Activated T-cell treated with anti-CD3 and anti-CD28 coated beads, Interleukin-2, amount 50 U/mL, for 72 hours (primary cell): Measurements from ENCODE around the gene KDM5B. TPM values are rescaled to one million over a fixed set of nuclear protein-coding genes. Genes with fewer than 3 reads are reported as not detected.
"Not testable (repeated sequence)": the region's sequence is repeated elsewhere in the genome, so short reads cannot be mapped to it uniquely, and the experiment has no call there.

ENCODE experiments used
- ATAC-seq, 2 donors: fragments of 150-1000 bp; cut with Tn5 transposase; replicated peaks in 1 of 2; 2 replicates each; pipeline ENCODE4 v1.10.0; 2021; ENCODE audit warnings: moderate library complexity in 2 of 2, mild to moderate bottlenecking in 1 of 2
- DNase-seq, 2 donors: peaks; one replicate each; pipeline ENCODE4 v3.0.0; 2021 to 2022; ENCODE audit warnings: mixed read lengths in 1 of 2
- H3K27ac Mint-ChIP-seq: one replicate; pipeline ENCODE4 v1.8.0; 2022; ENCODE audit warnings: mild to moderate bottlenecking, moderate library complexity, mixed read lengths
- H3K27me3 Mint-ChIP-seq: one replicate; pipeline ENCODE4 v1.8.0; 2022; ENCODE audit warnings: low read depth, mixed read lengths
- H3K36me3 Mint-ChIP-seq, 2 donors: one replicate each; pipeline ENCODE4 v1.8.0; 2022; ENCODE audit warnings: mixed read lengths in 2 of 2, mild to moderate bottlenecking in 1 of 2; ENCODE audit not compliant: insufficient read depth in 2 of 2
- H3K4me1 Mint-ChIP-seq: one replicate; pipeline ENCODE4 v1.8.0; 2022; ENCODE audit warnings: low read depth, mixed read lengths
- H3K4me3 Mint-ChIP-seq, 2 donors: one replicate each; pipeline ENCODE4 v1.8.0; 2022; ENCODE audit warnings: mild to moderate bottlenecking in 2 of 2, mixed read lengths in 2 of 2, moderate library complexity in 2 of 2
- H3K9me3 Mint-ChIP-seq, 2 donors: one replicate each; pipeline ENCODE4 v1.8.0; 2022; ENCODE audit warnings: mixed read lengths in 2 of 2
- total RNA-seq, 2 donors: library from RNA; stranded (reverse); gene quantifications; one replicate each; pipeline ENCODE4 v1.2.3, GENCODE V29; 2022

Gene KDM5B
- total RNA-seq, 2 donors from 2014 or later: 47.0 to 53.6 TPM

DNA sequence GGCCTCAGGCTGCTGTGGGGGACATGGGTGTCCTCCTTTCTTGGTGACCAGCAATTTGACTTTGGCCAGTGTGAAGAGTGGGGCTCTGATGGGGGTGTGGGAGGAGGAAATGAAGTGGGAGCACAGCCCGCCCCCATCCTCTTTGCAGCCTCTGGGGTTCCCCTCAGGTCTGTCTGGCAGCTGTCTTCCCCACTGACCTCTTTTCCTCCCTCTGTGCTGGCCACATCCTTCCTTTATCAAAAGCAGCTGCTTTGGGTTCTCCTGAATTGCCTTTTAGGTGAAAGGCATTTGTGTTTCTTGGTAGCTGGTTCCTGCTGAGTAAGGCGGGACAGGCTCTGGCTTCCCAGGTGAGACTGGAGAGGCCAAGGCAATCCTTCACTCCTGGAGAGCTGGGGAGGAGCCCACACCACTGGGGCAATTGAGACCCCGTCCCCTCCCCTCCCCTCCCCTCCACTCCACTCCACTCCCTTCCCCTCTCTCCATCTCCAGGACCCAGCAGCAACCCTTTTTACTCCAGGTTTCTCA is 27.4 kb upstream of the KDM5B start:
- H3K36me3 Mint-ChIP-seq: no peaks in the 10 kb centered on the region
- DNase-seq (peak; percentile 24 to 30), ATAC-seq (peak; percentile 65 to 79)
- no peak overlapping the region for H3K27ac Mint-ChIP-seq
- peaks cover 40% of the 10 kb centered on the region for H3K4me1 Mint-ChIP-seq
- H3K27me3 Mint-ChIP-seq: peaks cover 6% of the 10 kb centered on the region
- no peaks in the 10 kb centered on the region for H3K9me3 Mint-ChIP-seq
- H3K4me3 Mint-ChIP-seq: peak overlapping the region; percentile 39 to 66

DNA sequence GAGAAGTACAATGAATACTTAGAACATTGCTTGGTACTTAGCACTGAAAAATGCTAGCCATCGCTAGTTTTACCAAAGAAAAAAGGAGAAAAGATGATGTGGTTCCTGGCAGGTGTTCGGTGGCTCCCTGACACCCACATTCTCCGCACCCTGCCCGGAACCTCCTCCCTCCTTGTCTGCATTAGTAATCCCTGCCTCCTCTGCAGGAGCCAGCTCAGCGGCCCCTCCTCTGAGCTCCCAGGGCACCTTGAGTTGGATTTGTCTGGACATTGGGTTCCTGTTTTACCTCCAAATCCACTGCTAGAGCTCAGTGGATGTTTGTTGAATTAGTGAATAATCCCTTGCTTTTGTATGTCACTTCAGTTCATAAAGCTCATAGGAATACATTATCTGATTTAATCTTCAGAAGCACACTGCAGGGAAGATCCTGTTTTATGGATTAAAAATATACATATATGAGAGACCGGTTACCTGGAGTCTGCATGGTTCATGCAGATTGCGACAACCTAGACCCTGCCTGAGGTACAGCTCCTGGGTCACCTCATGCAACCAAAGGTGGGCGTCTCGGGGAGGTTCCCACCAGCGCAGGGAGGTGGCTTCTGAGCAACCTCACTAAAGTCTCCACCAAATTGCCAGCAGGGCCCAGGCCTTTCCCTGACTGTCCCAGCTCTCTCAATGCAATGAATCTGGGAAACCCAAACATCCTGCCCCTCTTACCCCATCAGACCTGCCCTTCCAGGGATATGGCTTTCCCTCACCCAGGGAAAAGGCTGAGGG is 26.7 kb upstream of the KDM5B start:
- peak overlapping the region; percentile 39 to 50 for H3K4me3 Mint-ChIP-seq
- DNase-seq (peak; percentile 26 to 34), ATAC-seq (peak; percentile 76 to 77)
- no peaks in the 10 kb centered on the region for H3K9me3 Mint-ChIP-seq
- peaks cover 40% of the 10 kb centered on the region for H3K4me1 Mint-ChIP-seq
- peak overlapping the region; percentile 17 for H3K27ac Mint-ChIP-seq
- H3K27me3 Mint-ChIP-seq: peaks cover 6% of the 10 kb centered on the region
- no peaks in the 10 kb centered on the region for H3K36me3 Mint-ChIP-seq

DNA sequence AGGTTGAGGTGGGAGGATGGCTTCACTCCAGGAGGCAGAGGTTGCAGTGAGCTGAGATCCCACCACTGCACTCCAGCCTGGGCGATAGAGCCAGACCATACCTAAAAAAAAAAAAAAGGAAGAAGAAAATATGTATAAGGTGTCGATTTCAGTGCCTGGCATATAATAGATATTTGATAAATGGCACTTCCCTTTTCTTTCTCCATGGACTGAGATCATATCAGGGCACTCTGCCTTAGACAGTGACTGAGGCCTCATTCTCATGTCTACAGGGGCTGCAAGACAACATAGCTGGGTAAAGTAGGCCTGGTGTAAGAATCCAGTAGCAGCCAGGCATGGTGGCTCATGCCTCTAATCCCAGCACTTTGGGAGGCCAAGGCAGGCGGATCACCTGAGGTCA is 23.7 kb upstream of the KDM5B start:
- Mint-ChIP-seq H3K27me3 (peaks cover under 1% of the 10 kb centered on the region), H3K9me3 (no peaks in the 10 kb centered on the region), H3K4me1 (peaks cover 29% of the 10 kb centered on the region), H3K36me3 (no peaks in the 10 kb centered on the region), H3K27ac (no peak overlapping the region), H3K4me3 (no peak overlapping the region)
- ATAC-seq (no peak), DNase-seq (no peak)

DNA sequence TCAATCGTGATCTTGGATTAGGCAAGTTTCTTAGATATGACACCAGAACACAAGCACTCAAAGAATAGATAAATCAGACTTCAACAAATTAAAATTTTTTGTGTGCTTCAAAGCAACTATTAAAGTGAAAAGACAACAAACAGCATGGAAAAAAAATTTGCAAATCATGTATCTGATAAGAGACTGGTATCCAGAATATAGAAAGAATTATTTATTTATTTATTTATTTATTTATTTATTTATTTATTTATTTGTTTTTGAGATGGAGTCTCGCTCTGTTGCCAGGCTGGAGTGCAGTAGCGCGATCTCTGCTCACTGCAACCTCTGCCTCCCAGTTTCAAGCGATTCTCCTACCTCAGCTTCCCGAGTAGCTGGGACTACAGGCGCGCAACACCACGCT is 21.0 kb upstream of the KDM5B start:
- H3K9me3 Mint-ChIP-seq, H3K27ac Mint-ChIP-seq, ATAC-seq, H3K36me3 Mint-ChIP-seq, H3K4me1 Mint-ChIP-seq, DNase-seq, H3K4me3 Mint-ChIP-seq, H3K27me3 Mint-ChIP-seq: not testable (repeated sequence)

DNA sequence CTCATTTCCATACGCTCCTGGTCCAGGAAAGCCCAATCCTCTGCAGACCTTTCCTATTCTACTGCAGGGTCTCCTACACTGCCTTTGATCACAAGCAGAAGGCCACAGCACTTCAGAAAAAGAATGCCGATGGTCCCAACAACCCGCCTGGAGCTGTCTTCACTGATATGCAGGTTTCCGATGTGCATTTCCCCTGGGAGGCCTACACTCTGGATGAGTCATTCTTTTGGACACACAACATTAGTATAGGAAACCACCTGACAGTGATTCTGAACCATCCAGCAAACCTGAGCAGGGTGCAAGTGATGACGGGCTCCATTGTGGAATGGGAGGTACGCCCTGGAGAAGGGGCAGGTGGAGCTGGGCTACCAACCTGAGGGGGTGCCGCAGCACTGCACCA is 17.5 kb upstream of the KDM5B start:
- Mint-ChIP-seq H3K4me3 (no peak overlapping the region), H3K27me3 (peaks cover 13% of the 10 kb centered on the region), H3K27ac (no peak overlapping the region), H3K36me3 (no peaks in the 10 kb centered on the region), H3K4me1 (no peaks in the 10 kb centered on the region), H3K9me3 (no peaks in the 10 kb centered on the region)
- DNase-seq: no peak
- no peak for ATAC-seq

DNA sequence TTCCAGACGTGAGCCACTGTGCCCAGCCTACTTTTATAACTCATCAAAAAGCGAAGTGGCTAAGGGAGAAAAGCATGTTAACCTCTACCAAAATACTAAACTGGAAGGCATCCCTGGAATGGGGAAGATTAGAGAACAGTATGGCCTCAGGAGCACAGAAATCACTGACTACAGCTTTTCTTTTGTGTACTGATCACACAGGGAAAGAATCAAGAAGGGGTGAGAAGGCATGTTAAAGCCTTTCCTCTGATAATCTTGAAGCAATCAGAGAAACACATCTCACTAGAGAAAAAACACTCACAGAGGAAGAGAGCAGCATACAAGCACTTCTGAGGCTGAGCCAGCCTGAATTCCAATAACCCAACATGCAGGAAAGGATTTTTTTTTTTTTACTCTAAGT is 13.2 kb upstream of the KDM5B start:
- no peaks in the 10 kb centered on the region for H3K4me1 Mint-ChIP-seq
- no peak overlapping the region for H3K27ac Mint-ChIP-seq
- no peak for DNase-seq
- peaks cover 13% of the 10 kb centered on the region for H3K27me3 Mint-ChIP-seq
- H3K9me3 Mint-ChIP-seq: no peaks in the 10 kb centered on the region
- H3K36me3 Mint-ChIP-seq: no peaks in the 10 kb centered on the region
- H3K4me3 Mint-ChIP-seq: no peak overlapping the region
- no peak for ATAC-seq

DNA sequence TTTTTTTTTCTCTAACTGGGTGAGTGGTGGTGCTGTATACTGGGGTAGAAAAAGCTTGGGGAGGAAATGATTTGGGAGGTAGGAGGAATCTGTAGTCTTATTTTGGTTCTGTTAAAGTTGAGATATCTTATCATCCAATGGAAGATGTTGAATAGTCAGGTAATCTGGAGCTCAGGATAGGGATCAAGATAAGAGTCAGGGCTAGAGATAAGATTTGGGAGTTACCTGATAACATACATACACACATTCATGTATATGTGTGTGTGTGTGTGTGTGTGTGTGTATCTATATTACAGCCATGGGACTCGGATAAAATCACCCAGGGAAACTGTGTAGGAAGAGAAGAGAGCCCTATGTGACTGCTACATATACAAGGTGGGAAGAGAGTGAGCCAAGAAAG is 10.6 kb upstream of the KDM5B start:
- Mint-ChIP-seq H3K36me3 (no peaks in the 10 kb centered on the region), H3K27me3 (peaks cover 13% of the 10 kb centered on the region), H3K9me3 (no peaks in the 10 kb centered on the region), H3K27ac (no peak overlapping the region), H3K4me1 (no peaks in the 10 kb centered on the region), H3K4me3 (no peak overlapping the region)
- no peak for ATAC-seq
- no peak for DNase-seq

DNA sequence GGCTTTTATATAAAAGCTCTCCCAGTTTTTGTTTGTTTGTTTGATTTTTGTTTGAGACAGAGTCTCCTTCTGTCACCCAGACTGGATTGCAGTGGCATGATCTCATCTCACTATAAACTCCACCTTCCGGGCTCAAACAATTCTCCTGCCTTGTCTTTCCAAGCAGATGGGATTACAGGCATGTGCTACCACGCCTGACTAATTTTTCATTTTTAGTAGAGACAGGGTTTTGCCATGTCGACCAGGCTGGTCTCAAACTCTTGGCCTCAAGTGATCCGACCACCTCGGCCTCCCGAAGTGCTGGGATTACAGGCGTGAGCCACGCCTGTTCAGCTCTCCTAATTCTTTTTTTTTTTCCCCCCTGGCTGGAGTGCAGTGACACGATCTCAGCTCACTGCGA is 6.9 kb upstream of the KDM5B start:
- Mint-ChIP-seq H3K4me1 (peaks cover 17% of the 10 kb centered on the region), H3K27ac (no peak overlapping the region), H3K4me3 (no peak overlapping the region), H3K27me3 (peaks cover 14% of the 10 kb centered on the region), H3K9me3 (no peaks in the 10 kb centered on the region), H3K36me3 (peaks cover 0 to 2% of the 10 kb centered on the region in 2 donors)
- DNase-seq: no peak
- no peak for ATAC-seq

DNA sequence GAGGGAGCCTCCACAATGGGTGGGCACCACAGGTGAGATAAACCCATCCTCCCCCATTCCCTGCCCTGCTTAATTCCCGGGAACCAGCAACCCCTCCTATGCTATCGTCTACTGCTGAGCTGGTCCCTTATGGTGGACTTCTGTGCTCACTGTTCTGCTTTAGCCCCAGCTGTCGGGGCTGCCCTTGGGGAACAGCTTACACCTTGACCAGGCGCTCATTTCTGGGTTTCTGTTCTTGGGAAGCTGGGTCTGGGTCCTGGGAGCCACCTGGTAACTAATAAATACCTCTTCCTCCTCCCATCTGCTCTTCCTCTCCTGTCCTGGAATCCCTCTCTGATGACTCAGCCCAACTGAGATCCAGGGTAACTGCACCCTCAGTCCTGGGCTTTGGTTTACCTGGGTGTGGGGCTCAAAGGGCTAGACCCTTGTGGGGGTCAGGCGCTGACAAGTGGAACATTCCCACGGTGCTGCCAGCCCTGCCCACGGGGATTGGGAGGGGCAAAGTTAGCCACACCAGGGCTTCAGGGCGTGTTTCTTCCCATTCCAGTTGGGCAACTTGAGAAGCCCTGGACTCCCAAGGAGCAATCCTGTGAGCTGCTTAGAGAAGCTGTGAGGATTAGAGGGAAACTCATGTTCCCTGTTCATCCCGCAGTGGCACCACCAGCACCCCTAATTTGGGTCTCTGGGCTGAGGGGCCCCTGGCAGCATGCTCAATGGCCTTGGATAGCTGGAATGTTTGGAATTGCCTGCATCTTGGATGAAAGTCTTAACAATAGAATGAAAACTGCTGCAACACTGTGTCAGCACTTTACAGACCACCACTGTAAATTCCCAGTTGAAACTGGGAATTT is 4.2 kb upstream of the KDM5B start:
- no peak for ATAC-seq
- H3K27me3 Mint-ChIP-seq: peaks cover 27% of the 10 kb centered on the region
- peaks cover 29% of the 10 kb centered on the region for H3K4me1 Mint-ChIP-seq
- peak overlapping the region; percentile 80 to 85 for H3K4me3 Mint-ChIP-seq
- DNase-seq: no peak
- H3K9me3 Mint-ChIP-seq: no peaks in the 10 kb centered on the region
- H3K36me3 Mint-ChIP-seq: peaks cover 0 to 2% of the 10 kb centered on the region in 2 donors
- H3K27ac Mint-ChIP-seq: no peak overlapping the region

DNA sequence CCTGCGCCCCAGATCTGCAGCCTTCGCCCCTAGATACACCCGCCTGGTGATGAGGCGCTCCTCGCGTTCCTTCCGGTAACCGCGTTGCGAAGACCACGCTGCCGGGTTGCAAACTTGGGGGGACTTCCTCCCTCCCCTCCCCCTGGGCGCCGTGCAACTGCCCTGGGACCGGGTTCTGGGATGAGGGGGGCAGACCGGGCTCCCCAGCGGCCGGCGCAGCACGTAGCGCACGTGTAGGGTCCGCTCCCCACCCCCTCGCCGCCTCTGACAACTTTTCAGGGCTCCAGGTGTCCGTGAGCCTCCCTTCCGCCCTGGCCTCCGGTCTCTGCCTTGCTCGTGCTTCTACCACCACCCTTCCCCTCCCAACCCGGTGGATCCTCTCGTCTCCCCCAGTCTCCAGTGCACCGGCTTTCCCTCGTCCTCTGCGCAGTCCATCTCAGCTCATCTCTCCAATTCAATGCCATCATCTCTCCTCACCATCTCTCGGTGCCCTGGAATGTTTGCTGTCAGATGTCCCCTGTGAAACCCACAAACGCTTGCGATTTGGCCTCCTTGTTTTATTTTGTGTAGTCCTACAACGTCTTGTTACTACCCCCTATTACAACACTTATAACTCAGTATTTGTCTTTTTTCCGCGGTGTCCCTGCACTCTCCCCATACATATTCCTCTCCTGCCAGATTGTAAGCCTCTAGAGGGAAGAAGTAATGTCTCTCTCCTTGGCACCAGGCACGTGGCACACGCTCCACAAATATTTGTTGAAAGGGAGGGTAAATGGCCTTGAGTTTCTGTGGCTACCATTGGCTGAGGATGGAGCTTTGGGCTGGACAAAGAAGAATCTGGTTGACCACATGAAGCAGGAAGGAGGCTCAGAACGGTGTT is 3.3 kb upstream of the KDM5B start:
- peaks cover 29% of the 10 kb centered on the region for H3K4me1 Mint-ChIP-seq
- peaks cover 27% of the 10 kb centered on the region for H3K27me3 Mint-ChIP-seq
- no peaks in the 10 kb centered on the region for H3K9me3 Mint-ChIP-seq
- peak overlapping the region; percentile 80 to 85 for H3K4me3 Mint-ChIP-seq
- peak in 1 of 2 donors; percentile 32 for DNase-seq
- peak; percentile 0 to 2 for ATAC-seq
- H3K36me3 Mint-ChIP-seq: peaks cover 0 to 3% of the 10 kb centered on the region in 2 donors
- peak overlapping the region; percentile 3 for H3K27ac Mint-ChIP-seq

DNA sequence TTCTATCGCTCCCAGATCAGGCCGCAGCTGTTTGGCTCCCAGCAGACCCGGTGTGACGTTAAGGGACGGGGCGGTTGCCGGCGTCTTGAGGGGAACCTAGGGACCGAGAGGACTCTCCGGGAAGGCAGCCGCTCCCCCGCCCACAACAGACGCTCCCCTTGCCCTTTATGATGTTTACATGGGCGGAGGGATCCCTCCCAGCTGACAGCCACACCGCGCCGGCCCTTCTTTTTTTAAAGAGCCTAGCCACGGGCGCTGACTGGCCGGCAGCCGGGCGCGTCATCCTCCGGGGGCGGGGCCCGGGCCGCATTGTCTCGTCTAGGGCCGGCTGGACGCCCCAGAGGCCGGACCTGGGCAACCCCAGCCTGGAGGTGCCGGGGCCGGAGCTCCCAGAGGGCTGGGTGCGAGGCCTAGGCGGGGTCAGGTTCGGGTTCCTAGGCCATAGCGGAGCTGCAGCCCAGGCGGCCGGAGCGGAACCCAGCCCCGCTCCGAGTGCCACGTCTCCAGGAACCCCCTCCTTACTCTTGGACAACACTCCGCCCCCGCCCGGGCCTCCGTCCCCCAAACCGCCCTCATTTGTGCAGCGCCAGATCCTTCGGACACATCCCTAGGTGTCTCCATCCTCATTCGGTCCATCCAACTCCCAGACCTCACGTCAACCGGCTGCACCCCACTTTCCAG is 2.5 kb upstream of the KDM5B start, which contains the start of gene PCAT6:
Gene PCAT6 (plus strand): TSS at position 340 of the 681 bp plus-strand sequence.
- H3K9me3 Mint-ChIP-seq: no peaks in the 10 kb centered on the region
- H3K4me3 Mint-ChIP-seq: peak within 1 kb of the TSS; percentile 80 to 85
- peak; percentile 82 to 83 for ATAC-seq
- H3K36me3 Mint-ChIP-seq: peaks cover 2 to 5% of the 10 kb centered on the region in 2 donors
- peak within 1 kb of the TSS; percentile 43 for H3K27ac Mint-ChIP-seq
- H3K27me3 Mint-ChIP-seq: peaks cover 27% of the 10 kb centered on the region
- peak; percentile 92 to 94 for DNase-seq
- H3K4me1 Mint-ChIP-seq: peaks cover 37% of the 10 kb centered on the region

DNA sequence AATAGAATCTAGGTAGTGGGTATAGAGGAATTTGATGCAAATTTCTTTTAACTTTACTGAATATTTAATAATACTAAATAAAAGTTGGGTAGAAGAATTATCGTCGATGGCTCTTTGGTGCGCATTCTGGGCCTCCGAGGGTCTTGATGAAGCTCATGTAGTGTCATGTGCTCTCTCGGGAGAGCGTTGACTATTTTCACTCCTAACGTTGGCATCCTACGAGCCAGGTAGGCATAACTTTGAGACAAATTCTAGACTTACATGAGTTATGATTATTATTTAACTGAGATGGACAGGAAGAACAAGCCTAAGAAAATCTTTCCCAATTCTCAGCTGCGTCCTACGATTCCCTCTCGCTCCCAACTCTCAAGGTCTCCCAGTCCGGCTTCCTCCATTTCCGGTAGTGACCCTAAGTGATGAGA is 2.0 kb upstream of the KDM5B start:
- Mint-ChIP-seq H3K27ac (peak overlapping the region; percentile 43), H3K27me3 (peaks cover 27% of the 10 kb centered on the region), H3K4me3 (peak overlapping the region; percentile 80 to 85), H3K4me1 (peaks cover 42% of the 10 kb centered on the region), H3K9me3 (no peaks in the 10 kb centered on the region), H3K36me3 (peaks cover 2 to 5% of the 10 kb centered on the region in 2 donors)
- no peak for ATAC-seq
- DNase-seq: no peak
